ENCODE data around the gene LAMTOR2. TPM values are rescaled to one million over a fixed set of nuclear protein-coding genes. Genes with fewer than 3 reads are reported as not detected.

Gene LAMTOR2
- total RNA-seq, 1 experiment from 2014 or later = 50.6 TPM

GRCh38 chr1:156104065-156104810, 49.7 kb downstream of the LAMTOR2 start:
- H3K9me3 ChIP-seq (ENCODE audit: control insufficient read depth, low read depth, low read length) = no peaks in the 10 kb centered on the region
- H3K27me3 Mint-ChIP-seq (ENCODE audit: low read depth) = 0 out of 2 replicates have a peak, but pooled peaks cover under 1% of the 10 kb centered on the region
- no CpG with 5 or more reads among the region's 15 CpGs for WGBS (ENCODE audit: extremely low coverage, insufficient read length, low lambda C conversion rate)
- DNase-seq = peak; percentile 69
- peak overlapping the region; percentile 26 for H3K27ac ChIP-seq (ENCODE audit: insufficient read length, low read depth, low read length)
- H3K36me3 Mint-ChIP-seq (ENCODE audit: insufficient read depth in 1 of 3, low read depth in 3 of 3) = peaks cover 0 to 2% (median under 1%) of the 10 kb centered on the region in 3 experiments; a peak in 4 of 7 replicates
- no peak overlapping the region for H3K56ac ChIP-seq (ENCODE audit: insufficient read length, low read depth, low read length)
- H3K4me2 ChIP-seq (ENCODE audit: insufficient read depth, insufficient read length, low read length) = peak overlapping the region; percentile 63
- peak overlapping the region; percentile 63 for H4K5ac ChIP-seq (ENCODE audit: insufficient read length, low read depth, low read length)
- peak overlapping the region; percentile 91 for H2BK120ac ChIP-seq (ENCODE audit: low read depth, low read length, poor library complexity, severe bottlenecking)
- H3K9ac ChIP-seq (ENCODE audit: extremely low read depth, insufficient read length, low read length) = peak overlapping the region; percentile 2
- no peak overlapping the region for H3K23ac ChIP-seq (ENCODE audit: insufficient read length, low read depth, low read length)
- no peaks in the 10 kb centered on the region for H3K79me2 ChIP-seq (ENCODE audit: insufficient read depth, low read length)
- H2BK20ac ChIP-seq (ENCODE audit: low read depth, low read length, poor library complexity, severe bottlenecking) = peak overlapping the region; percentile 50
- peaks cover 54 to 64% of the 10 kb centered on the region in 2 experiments for H3K4me1 Mint-ChIP-seq
- peak overlapping the region; percentile 97 for H3K4ac ChIP-seq (ENCODE audit: low read depth, low read length)
- H3K23me2 ChIP-seq (ENCODE audit: insufficient read length, low read depth, low read length, poor library complexity, severe bottlenecking) = peaks cover 5% of the 10 kb centered on the region
- no peak for TF ChIP-seq CTCF (conservative IDR thresholded peaks at IDR 0.05)
- H3K79me1 ChIP-seq (ENCODE audit: insufficient read depth, low read depth, low read length, poor library complexity, severe bottlenecking) = no peaks in the 10 kb centered on the region
- H2AFZ ChIP-seq (ENCODE audit: low read length) = no peak overlapping the region
- H3K4me3 Mint-ChIP-seq = peak overlapping the region in 1 of 2 experiments; percentile 59; a peak in 3 of 5 replicates
- peak overlapping the region; percentile 98 for H4K91ac ChIP-seq (ENCODE audit: insufficient read length, low read depth, low read length)
- no peaks in the 10 kb centered on the region; a peak in 2 of 5 replicates for H3K9me3 Mint-ChIP-seq
- H2BK15ac ChIP-seq (ENCODE audit: low read depth, low read length) = no peak overlapping the region
- H3K27me3 ChIP-seq (ENCODE audit: insufficient read depth, low read length) = no peaks in the 10 kb centered on the region
- H3K18ac ChIP-seq (ENCODE audit: insufficient read length, low read depth, low read length) = peak overlapping the region; percentile 97
- peak overlapping the region; percentile 84 for H4K8ac ChIP-seq (replicated peaks; ENCODE audit: insufficient read length, low read depth, low read length)
- peak overlapping the region; percentile 98 for H2BK12ac ChIP-seq (ENCODE audit: insufficient read length, low read depth, low read length)
- H2BK5ac ChIP-seq (ENCODE audit: insufficient read length, low read length) = no peak overlapping the region
- H2AK5ac ChIP-seq (ENCODE audit: insufficient read length, low read length) = peak overlapping the region; percentile 99
- no peak overlapping the region for H3T11ph ChIP-seq (ENCODE audit: low read length)
- H3K4me1 ChIP-seq (ENCODE audit: insufficient read depth, low read length) = peaks cover 14% of the 10 kb centered on the region; the same call in 1 of the 2 replicates
- peak overlapping the region; percentile 31 to 97 (median 71) for H3K27ac Mint-ChIP-seq
- H3K14ac ChIP-seq (ENCODE audit: insufficient read depth, low read length) = peak overlapping the region; percentile 97
- peaks cover 2% of the 10 kb centered on the region for H4K20me1 ChIP-seq (ENCODE audit: control insufficient read depth, insufficient read depth, insufficient read length)

All from H9 (cell line).